ENCODE results near the gene ARHGEF28. TPM values are rescaled to one million over a fixed set of nuclear protein-coding genes. Genes with fewer than 3 reads are reported as not detected.

The ARHGEF28 gene
- polyA plus RNA-seq, 1 donor from 2014 or later, result not detected

DNA sequence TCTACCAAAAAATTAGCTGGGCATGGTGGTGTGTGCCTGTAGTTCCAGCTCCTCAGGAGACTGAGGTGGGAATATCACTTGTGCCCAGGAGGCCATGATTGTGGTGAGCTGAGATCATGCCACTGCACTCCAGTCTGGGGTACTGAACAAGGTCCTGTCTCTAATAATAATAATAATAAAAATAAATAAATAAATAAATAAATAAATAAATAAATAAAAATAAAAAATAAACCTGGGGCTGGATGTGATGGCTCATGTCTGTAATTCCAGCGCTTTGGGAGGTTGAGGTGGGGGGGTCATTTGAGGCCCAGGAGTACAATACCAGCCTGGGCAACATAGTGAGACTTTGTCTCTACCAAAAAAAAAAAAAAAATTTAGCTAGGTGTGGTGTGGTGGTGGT, 113.7 kb downstream of the ARHGEF28 start:
- H4K20me1 ChIP-seq (ENCODE audit: insufficient read depth), result no peaks in the 10 kb centered on the region

DNA sequence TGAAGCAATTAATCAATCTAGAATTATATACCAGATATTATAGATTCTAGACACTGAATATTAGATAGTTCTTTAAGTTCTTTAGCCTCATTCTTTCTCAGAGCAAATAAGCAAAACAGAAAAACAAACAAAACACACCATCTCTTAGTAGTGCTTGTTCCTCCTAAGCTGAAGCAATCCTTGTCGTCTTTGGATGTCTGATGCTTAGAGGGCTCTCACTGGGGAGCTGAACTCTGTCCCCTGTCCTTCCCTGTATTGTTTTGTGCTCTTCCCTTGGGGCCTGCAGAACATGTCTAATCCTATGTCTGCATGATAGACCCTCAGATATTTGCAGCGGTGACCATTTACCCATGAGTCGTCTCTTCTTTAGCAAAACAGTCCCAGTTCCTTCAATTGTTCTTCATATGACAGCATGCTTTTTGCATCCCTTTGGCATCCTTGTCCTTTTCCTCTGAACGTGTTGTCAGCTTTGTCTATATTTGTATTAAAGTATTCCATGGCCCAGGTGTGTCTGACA, 114.3 kb downstream of the ARHGEF28 start:
- no peaks in the 10 kb centered on the region for H3K27me3 ChIP-seq (ENCODE audit: insufficient read depth, low read depth, low read length)
- H3K79me2 ChIP-seq (replicated peaks; ENCODE audit: insufficient read depth, low read length), result no peaks in the 10 kb centered on the region
- H4K20me1 ChIP-seq (ENCODE audit: insufficient read depth), result no peaks in the 10 kb centered on the region
- no peak overlapping the region for H2AFZ ChIP-seq (ENCODE audit: low read depth, low read length)
- H3F3A ChIP-seq (ENCODE audit: insufficient read depth, low read length, poor library complexity, severe bottlenecking), result no peaks in the 10 kb centered on the region
- H3K27ac ChIP-seq (ENCODE audit: low read length), result no peak overlapping the region
- no peaks in the 10 kb centered on the region for H3K9me3 ChIP-seq (ENCODE audit: low read length)
- no peaks in the 10 kb centered on the region for H3K9me2 ChIP-seq (ENCODE audit: insufficient read depth, low read length)
- H3K4me3 ChIP-seq (ENCODE audit: low read length), result no peak overlapping the region
- H3K9ac ChIP-seq (ENCODE audit: low read length), result no peak overlapping the region
- H3K36me3 ChIP-seq (ENCODE audit: insufficient read depth, low read length), result no peaks in the 10 kb centered on the region
- TF ChIP-seq TAF1 (IDR thresholded peaks at IDR 0.05; ENCODE audit: low read depth), result no peak
- TF ChIP-seq RAD21 (conservative IDR thresholded peaks at IDR 0.05), result no peak
- TF ChIP-seq MXI1 (conservative IDR thresholded peaks at IDR 0.05; ENCODE audit: poor library complexity, severe bottlenecking), result no peak
- TF ChIP-seq, protein P1, sequence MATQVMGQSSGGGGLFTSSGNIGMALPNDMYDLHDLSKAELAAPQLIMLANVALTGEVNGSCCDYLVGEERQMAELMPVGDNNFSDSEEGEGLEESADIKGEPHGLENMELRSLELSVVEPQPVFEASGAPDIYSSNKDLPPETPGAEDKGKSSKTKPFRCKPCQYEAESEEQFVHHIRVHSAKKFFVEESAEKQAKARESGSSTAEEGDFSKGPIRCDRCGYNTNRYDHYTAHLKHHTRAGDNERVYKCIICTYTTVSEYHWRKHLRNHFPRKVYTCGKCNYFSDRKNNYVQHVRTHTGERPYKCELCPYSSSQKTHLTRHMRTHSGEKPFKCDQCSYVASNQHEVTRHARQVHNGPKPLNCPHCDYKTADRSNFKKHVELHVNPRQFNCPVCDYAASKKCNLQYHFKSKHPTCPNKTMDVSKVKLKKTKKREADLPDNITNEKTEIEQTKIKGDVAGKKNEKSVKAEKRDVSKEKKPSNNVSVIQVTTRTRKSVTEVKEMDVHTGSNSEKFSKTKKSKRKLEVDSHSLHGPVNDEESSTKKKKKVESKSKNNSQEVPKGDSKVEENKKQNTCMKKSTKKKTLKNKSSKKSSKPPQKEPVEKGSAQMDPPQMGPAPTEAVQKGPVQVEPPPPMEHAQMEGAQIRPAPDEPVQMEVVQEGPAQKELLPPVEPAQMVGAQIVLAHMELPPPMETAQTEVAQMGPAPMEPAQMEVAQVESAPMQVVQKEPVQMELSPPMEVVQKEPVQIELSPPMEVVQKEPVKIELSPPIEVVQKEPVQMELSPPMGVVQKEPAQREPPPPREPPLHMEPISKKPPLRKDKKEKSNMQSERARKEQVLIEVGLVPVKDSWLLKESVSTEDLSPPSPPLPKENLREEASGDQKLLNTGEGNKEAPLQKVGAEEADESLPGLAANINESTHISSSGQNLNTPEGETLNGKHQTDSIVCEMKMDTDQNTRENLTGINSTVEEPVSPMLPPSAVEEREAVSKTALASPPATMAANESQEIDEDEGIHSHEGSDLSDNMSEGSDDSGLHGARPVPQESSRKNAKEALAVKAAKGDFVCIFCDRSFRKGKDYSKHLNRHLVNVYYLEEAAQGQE (IDR thresholded peaks at IDR 0.05; ENCODE audit: borderline replicate concordance), result no peak
- no peak for TF ChIP-seq EZH2 (IDR thresholded peaks at IDR 0.05; ENCODE audit: borderline replicate concordance, insufficient read depth, low read length, poor library complexity, severe bottlenecking)
- TF ChIP-seq, protein P2, sequence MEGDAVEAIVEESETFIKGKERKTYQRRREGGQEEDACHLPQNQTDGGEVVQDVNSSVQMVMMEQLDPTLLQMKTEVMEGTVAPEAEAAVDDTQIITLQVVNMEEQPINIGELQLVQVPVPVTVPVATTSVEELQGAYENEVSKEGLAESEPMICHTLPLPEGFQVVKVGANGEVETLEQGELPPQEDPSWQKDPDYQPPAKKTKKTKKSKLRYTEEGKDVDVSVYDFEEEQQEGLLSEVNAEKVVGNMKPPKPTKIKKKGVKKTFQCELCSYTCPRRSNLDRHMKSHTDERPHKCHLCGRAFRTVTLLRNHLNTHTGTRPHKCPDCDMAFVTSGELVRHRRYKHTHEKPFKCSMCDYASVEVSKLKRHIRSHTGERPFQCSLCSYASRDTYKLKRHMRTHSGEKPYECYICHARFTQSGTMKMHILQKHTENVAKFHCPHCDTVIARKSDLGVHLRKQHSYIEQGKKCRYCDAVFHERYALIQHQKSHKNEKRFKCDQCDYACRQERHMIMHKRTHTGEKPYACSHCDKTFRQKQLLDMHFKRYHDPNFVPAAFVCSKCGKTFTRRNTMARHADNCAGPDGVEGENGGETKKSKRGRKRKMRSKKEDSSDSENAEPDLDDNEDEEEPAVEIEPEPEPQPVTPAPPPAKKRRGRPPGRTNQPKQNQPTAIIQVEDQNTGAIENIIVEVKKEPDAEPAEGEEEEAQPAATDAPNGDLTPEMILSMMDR (IDR thresholded peaks at IDR 0.05; ENCODE audit: poor library complexity, severe bottlenecking), result no peak
- TF ChIP-seq EP300 (conservative IDR thresholded peaks at IDR 0.05; ENCODE audit: poor library complexity, severe bottlenecking), result no peak
- TF ChIP-seq POLR2AphosphoS5 (IDR thresholded peaks at IDR 0.05), result no peak
- no peak for TF ChIP-seq SMC3 (conservative IDR thresholded peaks at IDR 0.05; ENCODE audit: poor library complexity)
- H3K4me2 ChIP-seq (ENCODE audit: low read length), result no peak overlapping the region

More for the DNA sequence above, 113.7 kb downstream of the ARHGEF28 start:
- Histone ChIP-seq H3K9me3 (ENCODE audit: low read length) (no peaks in the 10 kb centered on the region), H3K27me3 (ENCODE audit: insufficient read depth, low read depth, low read length) (no peaks in the 10 kb centered on the region), H2AFZ (ENCODE audit: low read depth, low read length) (no peak overlapping the region), H3K9ac (ENCODE audit: low read length) (no peak overlapping the region), H3K4me3 (ENCODE audit: low read length) (no peak overlapping the region), H3K4me2 (ENCODE audit: low read length) (no peak overlapping the region), H3K27ac (ENCODE audit: low read length) (no peak overlapping the region), H3K79me2 (replicated peaks; ENCODE audit: insufficient read depth, low read length) (no peaks in the 10 kb centered on the region), H3F3A (ENCODE audit: insufficient read depth, low read length, poor library complexity, severe bottlenecking) (no peaks in the 10 kb centered on the region), H3K9me2 (ENCODE audit: insufficient read depth, low read length) (no peaks in the 10 kb centered on the region), H3K36me3 (ENCODE audit: insufficient read depth, low read length) (no peaks in the 10 kb centered on the region)
- no peak for TF ChIP-seq SMC3 (conservative IDR thresholded peaks at IDR 0.05; ENCODE audit: poor library complexity)
- no peak for TF ChIP-seq RAD21 (conservative IDR thresholded peaks at IDR 0.05)
- TF ChIP-seq, protein P1 (IDR thresholded peaks at IDR 0.05; ENCODE audit: borderline replicate concordance), result no peak
- TF ChIP-seq POLR2AphosphoS5 (IDR thresholded peaks at IDR 0.05), result no peak

All from neural cell (in vitro differentiated cells).